ENCODE results near the gene KCNE4.

DNA sequence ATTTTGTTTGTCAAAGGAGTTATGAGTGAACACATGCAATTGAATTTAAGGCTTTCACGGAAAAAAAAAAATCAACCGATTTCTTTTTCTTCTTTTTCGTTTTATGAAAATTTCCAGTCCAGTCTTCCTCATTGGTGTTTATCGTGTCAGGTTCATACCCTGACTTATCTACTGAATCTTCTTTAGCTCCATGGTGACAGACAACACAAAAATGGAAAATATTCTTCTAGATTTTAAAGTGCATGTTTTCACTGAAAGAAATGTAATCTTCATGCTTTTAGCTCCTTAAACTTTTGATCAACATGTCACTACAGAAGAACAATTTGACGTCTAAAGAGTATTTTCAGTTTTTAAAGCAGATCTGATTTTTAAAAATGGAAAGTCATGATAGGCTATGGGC is 14.7 kb downstream of the KCNE4 start:
- TF ChIP-seq POLR2AphosphoS5 (IDR thresholded peaks at IDR 0.05; ENCODE audit: low read depth, low read length), result no peak
- TF ChIP-seq, protein P1, sequence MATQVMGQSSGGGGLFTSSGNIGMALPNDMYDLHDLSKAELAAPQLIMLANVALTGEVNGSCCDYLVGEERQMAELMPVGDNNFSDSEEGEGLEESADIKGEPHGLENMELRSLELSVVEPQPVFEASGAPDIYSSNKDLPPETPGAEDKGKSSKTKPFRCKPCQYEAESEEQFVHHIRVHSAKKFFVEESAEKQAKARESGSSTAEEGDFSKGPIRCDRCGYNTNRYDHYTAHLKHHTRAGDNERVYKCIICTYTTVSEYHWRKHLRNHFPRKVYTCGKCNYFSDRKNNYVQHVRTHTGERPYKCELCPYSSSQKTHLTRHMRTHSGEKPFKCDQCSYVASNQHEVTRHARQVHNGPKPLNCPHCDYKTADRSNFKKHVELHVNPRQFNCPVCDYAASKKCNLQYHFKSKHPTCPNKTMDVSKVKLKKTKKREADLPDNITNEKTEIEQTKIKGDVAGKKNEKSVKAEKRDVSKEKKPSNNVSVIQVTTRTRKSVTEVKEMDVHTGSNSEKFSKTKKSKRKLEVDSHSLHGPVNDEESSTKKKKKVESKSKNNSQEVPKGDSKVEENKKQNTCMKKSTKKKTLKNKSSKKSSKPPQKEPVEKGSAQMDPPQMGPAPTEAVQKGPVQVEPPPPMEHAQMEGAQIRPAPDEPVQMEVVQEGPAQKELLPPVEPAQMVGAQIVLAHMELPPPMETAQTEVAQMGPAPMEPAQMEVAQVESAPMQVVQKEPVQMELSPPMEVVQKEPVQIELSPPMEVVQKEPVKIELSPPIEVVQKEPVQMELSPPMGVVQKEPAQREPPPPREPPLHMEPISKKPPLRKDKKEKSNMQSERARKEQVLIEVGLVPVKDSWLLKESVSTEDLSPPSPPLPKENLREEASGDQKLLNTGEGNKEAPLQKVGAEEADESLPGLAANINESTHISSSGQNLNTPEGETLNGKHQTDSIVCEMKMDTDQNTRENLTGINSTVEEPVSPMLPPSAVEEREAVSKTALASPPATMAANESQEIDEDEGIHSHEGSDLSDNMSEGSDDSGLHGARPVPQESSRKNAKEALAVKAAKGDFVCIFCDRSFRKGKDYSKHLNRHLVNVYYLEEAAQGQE (IDR thresholded peaks at IDR 0.05; ENCODE audit: low read depth, low read length), result no peak
- TF ChIP-seq RFX5 (IDR thresholded peaks at IDR 0.05; ENCODE audit: low read length), result no peak
- TF ChIP-seq GABPA (IDR thresholded peaks at IDR 0.05; ENCODE audit: low read depth), result no peak
- TF ChIP-seq, protein P2, sequence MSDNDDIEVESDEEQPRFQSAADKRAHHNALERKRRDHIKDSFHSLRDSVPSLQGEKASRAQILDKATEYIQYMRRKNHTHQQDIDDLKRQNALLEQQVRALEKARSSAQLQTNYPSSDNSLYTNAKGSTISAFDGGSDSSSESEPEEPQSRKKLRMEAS (IDR thresholded peaks at IDR 0.05; ENCODE audit: low read depth), result no peak
- no peak for TF ChIP-seq RCOR1 (IDR thresholded peaks at IDR 0.05; ENCODE audit: low read length)
- TF ChIP-seq EP300 (IDR thresholded peaks at IDR 0.05; ENCODE audit: borderline replicate concordance in 1 of 2, low read depth in 1 of 2, low read length in 1 of 2), result no peak

Measured in SK-N-SH (cell line).